Stimulated activated CD8-positive, alpha-beta memory T cell treated with anti-CD3 and anti-CD28 coated beads, Interleukin-4, amount 100 ng/mL, for 4 hours (primary cell): ENCODE data around the gene PTGER3.
"Not testable (repeated sequence)": the region's sequence is repeated elsewhere in the genome, so short reads cannot be mapped to it uniquely, and the experiment has no call there.

Experiments
- DNase-seq, 2 donors: peaks; one replicate each; pipeline ENCODE4 v3.0.0-alpha.2; 2020; ENCODE audit warnings: low read depth in 2 of 2, low spot score in 1 of 2

Gene PTGER3

GRCh38 chr1:71014178-71014579 is 33.4 kb downstream of the PTGER3 start:
- no peak for DNase-seq

DNA sequence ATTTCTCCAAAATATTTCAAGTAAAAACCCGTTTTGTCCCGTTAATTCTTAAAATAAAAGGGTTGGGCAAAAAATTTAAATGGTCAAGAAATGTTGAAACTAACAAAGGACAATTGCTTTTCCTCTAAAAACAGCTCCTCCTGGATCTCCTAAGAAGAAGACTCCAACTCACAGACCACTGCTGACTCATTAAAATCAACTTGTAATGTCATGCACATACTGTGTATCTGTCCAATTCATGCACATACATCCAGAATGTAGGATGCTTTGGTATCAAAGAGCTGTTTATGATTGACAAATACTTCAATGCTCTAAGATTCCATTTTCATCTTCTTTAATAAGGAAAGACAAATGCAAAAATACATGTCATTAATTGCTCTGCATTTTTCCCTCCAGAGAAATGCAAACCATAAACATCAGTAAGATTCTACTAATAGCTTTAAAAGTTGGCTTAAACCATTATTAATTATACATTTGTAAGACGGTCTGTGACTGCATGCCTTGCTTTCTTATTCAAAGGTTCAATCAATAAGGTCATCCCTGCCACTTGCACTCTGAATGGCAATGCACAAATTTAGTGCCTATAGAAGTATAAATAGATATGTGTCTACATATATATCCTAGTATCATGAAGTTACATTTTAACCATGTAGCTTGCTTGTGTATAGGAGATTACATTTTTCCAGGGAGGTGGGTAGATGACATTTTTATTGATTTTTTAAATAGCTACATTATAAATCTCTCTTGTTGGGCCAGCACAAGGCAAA is 44.7 kb downstream of the PTGER3 start:
- DNase-seq: no peak

- DNase-seq: no peak
These were observed 46.0 kb downstream of the PTGER3 start for GRCh38 chr1:71001624-71002023.

DNA sequence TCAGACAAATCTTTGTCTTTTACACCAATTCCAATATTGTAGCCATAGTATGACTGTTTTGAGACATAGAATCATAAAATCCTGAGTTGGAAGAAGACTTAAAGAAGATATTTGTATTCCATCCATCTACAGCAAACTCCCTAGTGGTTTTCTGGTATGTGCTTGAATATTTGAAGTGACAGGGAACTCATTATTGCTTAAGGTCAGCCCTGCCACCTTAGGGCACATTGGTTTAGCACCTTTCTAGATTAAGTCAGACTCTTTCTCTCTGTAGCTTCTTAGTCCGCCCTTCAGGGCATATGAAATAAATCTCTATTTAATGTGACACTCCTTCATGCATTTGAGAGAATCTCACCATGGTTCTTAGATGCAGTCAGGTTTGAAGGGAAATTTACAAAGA is 49.8 kb downstream of the PTGER3 start:
- no peak for DNase-seq

GRCh38 chr1:70994753-70995268 is 52.8 kb downstream of the PTGER3 start:
- DNase-seq: no peak

- DNase-seq: no peak
These were observed 53.8 kb downstream of the PTGER3 start for GRCh38 chr1:70993798-70994197.

DNA sequence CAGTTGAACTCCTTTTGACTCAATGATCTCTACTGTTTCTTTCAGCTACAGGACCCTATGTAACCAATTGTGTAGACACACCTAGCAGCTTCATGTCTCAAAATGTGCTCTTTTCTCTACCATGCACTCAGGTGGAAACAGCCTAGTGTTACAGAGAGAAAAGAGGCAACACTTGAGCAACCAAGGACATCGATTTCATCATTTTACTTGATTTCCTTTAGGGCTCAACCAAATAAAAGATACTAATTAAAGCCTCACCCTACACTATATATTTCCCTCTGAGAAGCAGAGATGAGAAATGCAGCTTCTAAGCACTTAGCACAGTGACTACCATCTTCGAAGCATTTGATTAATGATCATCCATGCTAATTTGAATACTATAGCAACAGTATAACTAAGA is 55.1 kb downstream of the PTGER3 start:
- DNase-seq: no peak

DNA sequence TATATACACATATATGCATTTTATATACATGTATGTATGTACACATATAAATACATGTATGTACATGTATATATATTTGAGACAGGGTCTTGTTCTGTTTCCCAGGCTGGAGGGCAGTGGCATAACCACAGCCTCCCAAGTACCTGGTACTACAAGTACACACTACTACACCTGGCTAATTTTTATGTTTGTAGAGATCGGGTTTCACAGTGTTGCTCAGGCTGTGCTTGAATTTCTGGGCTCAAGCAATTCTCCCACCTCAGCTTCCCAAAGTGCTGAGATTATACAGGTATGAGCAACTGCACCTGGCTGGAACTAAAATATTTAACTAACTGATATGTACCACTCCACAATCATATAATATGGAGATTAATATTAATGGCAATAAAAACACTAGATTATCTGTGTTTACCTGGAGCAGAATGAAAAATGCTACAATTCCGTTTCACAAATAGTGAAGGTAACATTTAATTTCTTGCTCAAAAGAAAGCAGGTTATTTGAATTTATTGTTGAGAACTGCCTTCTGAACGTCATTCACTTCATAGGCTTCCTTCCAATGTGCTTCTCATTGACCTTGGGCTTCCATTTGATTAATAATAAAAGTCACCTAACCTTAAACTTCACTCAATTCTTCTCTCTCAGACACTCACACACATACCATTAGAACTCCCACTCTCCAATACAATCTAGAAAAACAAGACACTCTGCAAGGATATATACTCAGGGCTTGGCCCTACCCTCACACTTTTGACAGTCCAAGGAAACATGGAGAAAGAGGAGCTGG is 57.0 kb downstream of the PTGER3 start:
- DNase-seq: no peak

DNA sequence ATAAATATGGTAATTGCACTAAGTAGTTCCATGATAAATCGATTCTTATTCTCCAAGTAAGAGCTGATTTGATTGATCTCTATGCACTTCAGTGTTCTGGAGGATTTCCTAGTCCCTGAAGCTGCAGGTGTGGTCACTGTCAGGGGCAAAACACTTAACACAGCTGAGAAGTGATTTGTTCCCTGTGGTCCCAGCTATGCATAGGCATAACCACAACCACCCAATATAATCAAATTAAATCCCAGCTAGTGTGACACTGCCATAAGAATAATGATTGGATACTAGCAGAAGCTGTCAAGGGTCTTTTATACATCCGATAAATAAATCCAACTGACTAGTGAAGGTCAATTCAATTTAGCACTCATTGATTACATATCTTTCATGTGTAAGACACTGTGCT is 60.1 kb downstream of the PTGER3 start:
- DNase-seq: no peak

DNA sequence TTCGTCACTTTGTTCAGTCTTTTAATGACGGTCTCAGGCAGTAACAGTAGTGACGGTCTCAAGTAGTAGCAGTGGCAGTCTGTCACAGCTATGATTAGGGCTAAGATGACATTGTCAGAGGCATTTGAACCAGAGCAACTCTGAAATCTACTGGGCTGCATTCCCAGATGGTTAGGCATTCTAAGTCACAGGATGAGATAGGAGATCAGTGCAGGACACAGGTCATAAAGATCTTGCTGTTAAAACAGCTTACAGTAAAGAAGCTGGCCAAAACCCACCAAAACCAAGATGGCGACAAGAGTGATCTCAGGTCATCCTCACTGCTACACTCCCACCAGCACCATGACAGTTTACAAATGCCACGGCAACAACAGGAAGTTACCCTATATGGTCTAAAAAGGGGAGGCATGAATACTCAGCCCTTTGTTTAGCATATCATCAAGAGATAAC is 61.8 kb downstream of the PTGER3 start:
- not testable (repeated sequence) for DNase-seq

- DNase-seq: not testable (repeated sequence)
These were observed 62.3 kb downstream of the PTGER3 start for GRCh38 chr1:70985278-70985677.

DNA sequence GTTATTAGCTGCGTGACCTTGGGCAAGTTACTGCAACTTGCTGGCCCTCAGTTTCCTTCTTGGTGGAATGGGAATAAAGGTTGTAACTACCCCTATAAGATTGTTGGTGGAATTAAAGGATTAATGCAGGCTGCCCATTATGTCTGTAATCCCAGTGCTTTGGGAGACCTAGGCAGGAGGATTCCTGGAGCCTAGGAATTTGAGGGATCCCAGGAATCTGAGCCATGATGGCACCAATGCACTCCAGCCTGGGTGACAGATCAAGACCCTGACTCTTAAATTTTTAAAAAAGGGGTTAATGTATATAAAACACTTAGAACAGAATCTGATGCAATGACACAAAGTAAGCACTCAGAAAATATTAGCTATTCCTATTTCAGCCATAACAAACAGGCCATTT is 67.3 kb downstream of the PTGER3 start:
- DNase-seq: no peak

DNA sequence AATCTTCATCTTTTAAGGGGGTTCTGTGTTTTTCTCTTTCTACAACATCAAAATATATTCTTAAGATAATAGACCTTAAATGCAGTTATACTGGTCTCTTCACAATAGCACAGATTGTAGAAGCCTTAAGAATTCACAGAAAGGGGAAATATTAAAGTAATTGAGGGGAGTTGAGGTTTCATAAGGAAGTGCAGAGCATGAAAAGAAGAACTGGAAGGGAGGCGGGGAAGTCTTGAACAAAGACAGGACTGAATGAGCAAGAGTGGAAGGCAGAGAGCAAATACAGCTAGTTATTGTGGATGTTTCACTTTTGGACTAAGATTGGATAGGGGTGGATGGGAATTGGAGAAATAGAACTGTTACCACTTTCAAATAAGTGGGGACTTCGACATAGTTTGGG is 67.7 kb downstream of the PTGER3 start:
- no peak for DNase-seq

DNA sequence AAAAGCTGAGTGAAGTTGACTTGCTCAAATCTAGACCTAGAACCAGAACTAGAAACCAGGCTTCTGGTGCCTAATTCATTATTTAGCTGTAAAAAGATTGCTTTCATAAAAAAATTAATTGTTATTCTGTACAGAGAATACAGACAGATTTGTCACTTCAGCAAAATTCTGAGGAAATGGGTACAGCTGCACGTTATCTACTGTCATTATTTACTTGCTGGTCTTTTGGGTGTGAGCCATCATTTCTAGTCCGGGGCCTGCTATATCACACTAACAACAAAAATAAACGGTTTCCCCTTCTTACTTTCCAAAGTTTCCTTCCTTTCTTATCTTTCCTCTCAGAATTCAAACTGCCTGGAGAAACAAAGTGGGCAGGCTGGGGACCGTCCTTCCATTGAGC is 68.3 kb downstream of the PTGER3 start:
- DNase-seq: no peak

- DNase-seq: no peak
These were observed 69.0 kb downstream of the PTGER3 start for GRCh38 chr1:70978623-70979022.

- DNase-seq: no peak
These were observed 70.0 kb downstream of the PTGER3 start for GRCh38 chr1:70977575-70977974.

DNA sequence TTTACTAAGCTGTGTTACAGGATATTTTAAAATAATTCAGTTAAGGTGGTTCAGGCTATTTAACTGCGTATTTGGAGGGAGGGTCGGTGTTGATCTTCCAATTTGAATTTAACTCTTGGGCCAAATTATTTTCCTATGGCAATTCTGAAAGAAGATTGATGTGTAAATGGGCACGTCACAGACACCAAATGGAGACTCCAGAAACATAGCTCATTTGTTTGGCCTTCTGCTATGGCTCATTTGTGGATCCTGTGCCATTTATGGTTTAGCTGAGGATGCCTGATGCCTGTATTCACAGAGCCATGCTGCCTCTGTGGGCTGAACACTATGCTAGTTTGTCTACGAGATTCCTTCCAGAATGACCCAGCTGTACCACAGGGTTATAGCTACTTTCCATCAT is 70.6 kb downstream of the PTGER3 start:
- DNase-seq: no peak

DNA sequence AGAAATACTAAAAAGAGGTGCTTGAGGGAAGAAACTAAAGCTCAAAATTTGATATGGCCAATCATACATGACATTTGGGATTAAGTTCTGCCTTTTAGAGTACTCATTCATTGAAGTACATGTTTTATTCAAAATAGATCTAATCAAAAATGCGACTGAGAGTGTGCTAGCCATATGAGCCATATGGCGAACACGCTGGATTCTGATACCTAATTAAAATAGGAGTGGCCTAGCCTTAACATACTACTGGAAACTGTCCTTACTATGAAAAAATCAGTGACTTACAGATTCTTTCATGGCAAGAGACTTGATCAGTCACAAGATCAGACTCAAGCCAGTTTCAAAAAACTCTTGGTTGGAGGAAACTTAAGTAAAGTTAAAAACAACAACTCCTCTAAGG is 73.9 kb downstream of the PTGER3 start:
- no peak for DNase-seq

DNA sequence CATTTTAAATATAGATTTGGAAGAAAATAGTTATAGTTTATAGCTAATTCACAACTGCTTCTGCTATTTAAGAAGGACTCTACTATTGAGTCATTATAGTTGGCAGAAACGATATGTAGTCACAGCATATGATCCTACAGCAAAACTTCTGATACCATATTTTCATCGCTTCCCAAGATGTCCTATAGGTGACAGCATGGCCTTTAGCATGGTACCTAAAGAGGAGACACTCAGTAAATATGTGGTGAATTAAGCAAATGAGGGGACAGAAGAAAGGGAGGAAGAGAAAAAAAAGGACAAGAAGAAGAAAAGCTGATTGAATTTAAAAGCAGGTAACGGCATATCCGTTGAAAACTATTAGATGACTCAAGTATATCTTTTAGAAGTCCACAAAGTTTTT is 77.2 kb downstream of the PTGER3 start:
- no peak for DNase-seq

GRCh38 chr1:70966018-70966638 is 81.5 kb downstream of the PTGER3 start:
- no peak for DNase-seq

DNA sequence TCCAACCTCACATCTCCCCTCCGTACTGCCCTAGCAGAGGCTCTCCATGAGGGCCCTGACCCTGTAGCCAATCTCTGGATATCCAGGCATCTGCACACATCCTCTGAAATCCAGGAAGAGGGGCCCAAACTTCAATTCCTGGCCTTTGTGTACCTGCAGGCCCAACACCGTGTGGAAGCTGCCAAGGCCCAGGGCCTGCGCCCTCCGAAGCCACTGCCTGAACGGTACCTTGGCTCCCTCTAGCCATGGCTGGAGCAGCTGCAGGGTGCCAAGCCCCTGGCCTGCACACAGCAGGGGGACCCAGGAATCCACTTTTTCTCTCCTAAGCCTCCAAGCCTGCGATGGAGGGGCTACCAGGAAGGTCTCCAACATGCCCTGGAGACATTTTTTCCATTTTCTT is 84.2 kb downstream of the PTGER3 start:
- DNase-seq: no peak
